A673 (cell line): ENCODE results near the gene HSF2BP. TPM values are rescaled to one million over a fixed set of nuclear protein-coding genes. Genes with fewer than 3 reads are reported as not detected.
A peak's percentile ranks its signal among the peaks of the same experiment; 100 is the strongest.

Source experiments
- BruUV-seq: library from RNA; stranded (reverse); fragments of 400-500 nt; replicated peaks from 2 replicates; lab custom pipeline; 2021; lab: Mats Ljungman, UMichigan
- CTCF ChIA-PET: fragments of 300-600 bp; sonication (Branson Sonifier 250); formaldehyde crosslinking; loops from one replicate; lab custom pipeline; 2022; ENCODE audit warnings: antibody characterized with exemption; lab: Charles Lee
- POLR2A ChIA-PET: fragments of 300-600 bp; sonication (Branson Sonifier 250); formaldehyde crosslinking; loops from one replicate; lab custom pipeline; 2022; ENCODE audit warnings: antibody characterized with exemption; ENCODE audit not compliant: low non-redundant PET; lab: Charles Lee
- DNase-seq: peaks from one replicate; pipeline ENCODE4 v3.0.0-alpha.2; 2015; ENCODE audit warnings: low spot score
- H3K27ac ChIP-seq: fragments of 200-600 bp; sonication (generic); 2 replicates; pipeline ENCODE4 v1.5.1; 2016; ENCODE audit warnings: mixed run types, low read depth, mild to moderate bottlenecking, mixed read lengths, antibody characterized with exemption, low read length; ENCODE audit not compliant: poor library complexity, severe bottlenecking
- H3K27me3 ChIP-seq: fragments of 200-600 bp; sonication (generic); replicated peaks from 2 replicates; pipeline ENCODE4 v1.6.1; 2017; ENCODE audit warnings: mixed run types, low read depth, mild to moderate bottlenecking, mixed read lengths, antibody characterized with exemption, low read length; ENCODE audit not compliant: insufficient read depth, poor library complexity
- H3K36me3 ChIP-seq: fragments of 200-600 bp; sonication (generic); 2 replicates; pipeline ENCODE4 v1.6.1; 2016; ENCODE audit warnings: mixed run types, mild to moderate bottlenecking, mixed read lengths, antibody characterized with exemption, low read length; ENCODE audit not compliant: insufficient read depth, poor library complexity, severe bottlenecking
- H3K4me1 ChIP-seq: fragments of 200-600 bp; sonication (generic); 2 replicates; pipeline ENCODE4 v1.6.1; 2017; ENCODE audit warnings: mixed run types, mild to moderate bottlenecking, mixed read lengths, antibody characterized with exemption, low read length; ENCODE audit not compliant: insufficient read depth, poor library complexity, severe bottlenecking
- H3K4me3 ChIP-seq: fragments of 200-600 bp; sonication (generic); 2 replicates; pipeline ENCODE4 v1.5.1; 2016; ENCODE audit warnings: low read depth, mixed run types, mild to moderate bottlenecking, mixed read lengths, low read length; ENCODE audit not compliant: poor library complexity, severe bottlenecking
- H3K9me3 ChIP-seq: fragments of 200-600 bp; sonication (generic); 2 replicates; pipeline ENCODE4 v1.6.1; 2016; ENCODE audit warnings: mixed run types, low read depth, mild to moderate bottlenecking, mixed read lengths, antibody characterized with exemption, low read length; ENCODE audit not compliant: poor library complexity, severe bottlenecking
- EZH2 ChIP-seq: fragments of 200-600 bp; sonication (generic); IDR thresholded peaks from 2 replicates; pipeline ENCODE4 v1.6.1; 2017; ENCODE audit warnings: borderline replicate concordance, low read depth, mild to moderate bottlenecking, mixed read lengths, antibody characterized with exemption, low read length; ENCODE audit not compliant: poor library complexity, severe bottlenecking
- intact Hi-C: fragments of 100-400 bp; cut with micrococcal nuclease; formaldehyde crosslinking; loops from one replicate; pipeline ENCODE4 v1.10.0; 2022; ENCODE audit not compliant: unreplicated experiment
- total RNA-seq: library from RNA; stranded (reverse); gene quantifications from 2 replicates; pipeline ENCODE4 v1.2.3, GENCODE V29; 2021
- TF ChIP-seq, protein P1 (sequence below): fragments of 300-800, 200-600 bp; sonication (generic); conservative IDR thresholded peaks from 2 replicates; pipeline ENCODE4 v1.5.1; 2017; ENCODE audit warnings: low read depth, mild to moderate bottlenecking, antibody characterized with exemption, low read length, moderate library complexity, mixed read lengths

HSF2BP gene
- total RNA-seq, 1 experiment from 2014 or later = 2.4 TPM

DNA sequence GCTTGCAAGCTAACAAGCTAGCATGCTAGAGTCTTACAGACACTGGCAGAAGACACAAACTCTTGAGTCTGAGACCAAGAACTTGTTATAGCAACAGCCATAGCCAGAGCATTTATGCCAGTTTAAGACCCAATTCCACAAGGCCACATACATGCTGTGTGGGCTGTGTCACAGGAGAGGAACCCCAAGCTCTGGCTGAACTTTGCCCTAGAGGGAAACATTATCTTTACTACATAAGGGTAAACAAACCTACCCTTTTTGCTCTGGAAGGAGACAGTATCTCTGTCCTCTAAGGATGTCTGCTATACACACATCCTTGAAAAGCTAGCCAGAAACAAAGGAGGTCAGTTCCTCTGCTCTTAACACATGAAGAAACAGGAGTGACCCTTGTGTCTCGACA, 70.3 kb downstream of the HSF2BP start:
- no peaks in the 10 kb centered on the region for H3K36me3 ChIP-seq
- no TSS peak for BruUV-seq
- H3K9me3 ChIP-seq = no peaks in the 10 kb centered on the region
- TF ChIP-seq EZH2 = no peak
- TF ChIP-seq, protein P1, sequence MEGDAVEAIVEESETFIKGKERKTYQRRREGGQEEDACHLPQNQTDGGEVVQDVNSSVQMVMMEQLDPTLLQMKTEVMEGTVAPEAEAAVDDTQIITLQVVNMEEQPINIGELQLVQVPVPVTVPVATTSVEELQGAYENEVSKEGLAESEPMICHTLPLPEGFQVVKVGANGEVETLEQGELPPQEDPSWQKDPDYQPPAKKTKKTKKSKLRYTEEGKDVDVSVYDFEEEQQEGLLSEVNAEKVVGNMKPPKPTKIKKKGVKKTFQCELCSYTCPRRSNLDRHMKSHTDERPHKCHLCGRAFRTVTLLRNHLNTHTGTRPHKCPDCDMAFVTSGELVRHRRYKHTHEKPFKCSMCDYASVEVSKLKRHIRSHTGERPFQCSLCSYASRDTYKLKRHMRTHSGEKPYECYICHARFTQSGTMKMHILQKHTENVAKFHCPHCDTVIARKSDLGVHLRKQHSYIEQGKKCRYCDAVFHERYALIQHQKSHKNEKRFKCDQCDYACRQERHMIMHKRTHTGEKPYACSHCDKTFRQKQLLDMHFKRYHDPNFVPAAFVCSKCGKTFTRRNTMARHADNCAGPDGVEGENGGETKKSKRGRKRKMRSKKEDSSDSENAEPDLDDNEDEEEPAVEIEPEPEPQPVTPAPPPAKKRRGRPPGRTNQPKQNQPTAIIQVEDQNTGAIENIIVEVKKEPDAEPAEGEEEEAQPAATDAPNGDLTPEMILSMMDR = no peak
- no peaks in the 10 kb centered on the region for H3K27me3 ChIP-seq
- ChIA-PET CTCF (no interaction called here), POLR2A (no interaction called here)
- no peak overlapping the region for H3K4me3 ChIP-seq
- DNase-seq = no peak
- no peak overlapping the region for H3K27ac ChIP-seq
- peaks cover 20% of the 10 kb centered on the region for H3K4me1 ChIP-seq
- intact Hi-C loops = no loop called here

DNA sequence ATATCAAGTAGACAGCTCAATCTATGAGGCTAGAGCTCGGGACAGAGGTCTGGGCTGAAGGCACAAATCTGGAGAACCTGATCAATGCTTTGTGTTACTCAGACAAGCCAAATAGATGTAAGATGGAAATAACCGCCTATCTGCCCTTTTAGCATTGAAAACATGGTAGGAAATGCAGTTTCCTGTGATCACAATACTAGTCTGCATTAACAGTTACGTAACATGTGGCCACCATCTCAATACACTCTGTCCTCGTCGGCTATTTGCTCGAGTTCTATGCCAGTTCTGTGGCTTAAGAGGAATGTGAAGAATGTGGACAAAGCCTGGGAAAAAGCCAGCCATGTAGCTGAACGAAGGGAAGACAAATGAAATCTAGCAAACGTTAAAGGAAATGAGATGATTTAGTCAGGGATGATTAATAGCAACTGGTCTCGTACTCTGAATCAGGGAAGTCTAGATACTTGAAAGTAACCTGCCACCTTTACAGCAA, 73.3 kb downstream of the HSF2BP start:
- TF ChIP-seq, protein P1 = no peak
- no peak for TF ChIP-seq EZH2
- Histone ChIP-seq H3K27ac (peak overlapping the region; percentile 77), H3K36me3 (no peaks in the 10 kb centered on the region), H3K9me3 (no peaks in the 10 kb centered on the region), H3K4me3 (no peak overlapping the region), H3K27me3 (no peaks in the 10 kb centered on the region), H3K4me1 (peaks cover 20% of the 10 kb centered on the region)
- peak; percentile 96 for DNase-seq
- POLR2A ChIA-PET = no interaction called here
- CTCF ChIA-PET = no interaction called here
- intact Hi-C loops = no loop called here
- no TSS peak for BruUV-seq

DNA sequence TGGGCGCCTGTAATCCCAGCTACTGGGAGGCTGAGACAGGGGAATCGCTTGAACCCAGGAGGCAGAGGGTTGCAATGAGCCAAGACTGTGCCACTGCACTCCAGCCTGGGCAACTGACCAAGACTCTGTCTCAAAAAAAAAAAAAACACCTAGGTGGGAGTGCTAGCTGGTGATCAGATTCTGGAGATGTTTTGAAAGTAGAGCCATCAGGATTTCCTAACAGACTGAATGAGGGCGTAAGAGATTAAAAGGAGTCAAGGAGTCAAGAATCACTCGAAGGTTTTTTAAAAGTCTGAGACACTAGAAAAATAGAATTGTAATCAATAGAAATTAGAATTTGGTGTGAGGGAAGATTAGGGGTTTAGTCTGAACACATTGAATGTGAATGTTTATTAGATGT, 73.8 kb downstream of the HSF2BP start:
- H3K27me3 ChIP-seq = no peaks in the 10 kb centered on the region
- peak overlapping the region; percentile 77 for H3K27ac ChIP-seq
- no TSS peak for BruUV-seq
- DNase-seq = no peak
- no peaks in the 10 kb centered on the region for H3K9me3 ChIP-seq
- peaks cover 20% of the 10 kb centered on the region for H3K4me1 ChIP-seq
- TF ChIP-seq, protein P1 = no peak
- no peak for TF ChIP-seq EZH2
- ChIA-PET CTCF (no interaction called here), POLR2A (no interaction called here)
- intact Hi-C loops = no loop called here
- no peak overlapping the region for H3K4me3 ChIP-seq
- no peaks in the 10 kb centered on the region for H3K36me3 ChIP-seq
